SIG-M5 treated with dmso at 0.1 percent for 504 hours (cell line): ENCODE measurements around the gene CNST.
A peak's percentile ranks its signal among the peaks of the same experiment; 100 is the strongest.

Experiments
- DNase-seq: peaks from one replicate; lab custom pipeline; 2025; ENCODE audit not compliant: unreplicated experiment; lab: John Stamatoyannopoulos, UW

CNST gene

DNA sequence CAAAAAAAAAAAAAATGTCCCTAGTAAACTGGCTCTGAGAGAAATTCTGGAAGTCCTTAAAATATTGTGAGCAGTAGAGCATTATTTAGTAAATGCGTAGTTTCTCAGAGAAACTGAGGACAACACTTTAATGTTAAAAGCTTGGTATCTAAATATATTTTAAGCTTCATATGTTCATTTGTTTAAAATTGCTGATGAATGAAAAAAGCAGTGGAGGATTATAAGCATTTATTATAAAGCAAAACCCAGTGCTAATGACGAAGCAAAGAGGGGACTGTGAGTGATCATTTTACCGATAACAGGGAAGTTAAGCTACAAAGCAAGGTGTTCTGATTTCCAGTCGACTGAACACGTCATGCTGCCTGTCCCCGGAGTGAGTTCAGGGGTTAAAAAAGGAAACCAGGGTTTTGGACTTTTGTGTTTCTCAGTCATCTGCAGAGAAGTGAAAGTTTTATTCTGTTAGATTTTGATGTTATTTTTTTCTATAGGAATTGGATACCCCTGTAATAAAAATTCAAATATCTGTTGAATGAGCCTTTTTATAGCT, 93.4 kb downstream of the CNST start:
- DNase-seq: no peak

DNA sequence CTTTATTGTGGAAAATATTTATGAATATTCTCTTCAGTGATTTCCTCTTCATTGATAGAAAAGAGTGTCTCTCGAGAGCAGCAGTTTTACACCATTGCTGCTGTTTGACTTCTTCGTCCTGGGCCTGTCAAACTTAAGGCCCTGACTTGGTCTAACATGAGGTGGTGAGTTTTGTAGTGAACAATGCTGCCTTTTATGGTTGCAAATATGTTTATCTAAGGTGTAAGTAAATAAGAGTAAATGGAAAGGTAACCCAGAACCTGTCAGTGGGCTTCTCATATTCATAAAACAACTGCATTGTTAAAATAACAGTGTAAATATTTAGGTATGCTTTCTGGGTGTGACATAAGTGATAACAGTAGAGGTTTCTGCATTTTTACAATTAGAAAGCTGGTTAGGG, 95.2 kb downstream of the CNST start:
- no peak for DNase-seq

DNA sequence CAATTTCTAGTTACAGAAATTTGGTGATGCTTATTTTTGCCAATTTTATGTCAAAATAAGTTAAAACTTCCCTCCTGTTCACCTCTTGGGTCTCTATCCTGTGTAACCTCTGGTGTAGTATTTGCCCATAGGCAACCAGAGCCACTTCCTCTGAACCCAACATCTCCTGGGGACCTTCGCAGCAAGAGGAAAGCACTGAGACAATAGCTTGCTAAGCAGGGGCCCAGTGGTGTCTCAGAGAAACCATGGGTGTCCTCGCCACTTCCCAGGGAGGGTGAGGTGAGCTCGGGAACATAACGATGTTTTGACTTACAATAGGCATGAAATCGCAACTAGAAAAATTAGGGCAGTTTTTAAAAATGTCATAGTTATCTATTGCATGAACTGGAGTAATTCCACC, 101.5 kb downstream of the CNST start:
- no peak for DNase-seq

DNA sequence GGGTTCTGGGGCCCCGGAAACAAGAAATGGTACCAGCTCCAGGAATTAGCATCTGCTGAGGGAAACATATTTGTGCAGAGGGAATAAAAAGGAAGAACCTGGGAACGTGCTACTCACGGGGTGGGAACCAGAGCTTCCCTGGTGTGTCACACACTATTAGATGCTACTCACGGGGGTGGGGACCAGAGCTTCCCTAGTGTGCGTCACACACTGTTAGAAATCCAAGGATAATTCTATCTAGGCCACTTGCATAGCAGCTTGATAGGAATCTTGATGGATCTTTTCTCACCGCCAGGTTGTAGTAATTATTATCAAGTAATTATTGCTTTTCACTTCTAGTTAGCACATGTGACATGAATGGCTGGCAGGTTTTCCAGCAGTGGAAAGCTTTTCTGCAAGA, 103.4 kb downstream of the CNST start:
- no peak for DNase-seq

DNA sequence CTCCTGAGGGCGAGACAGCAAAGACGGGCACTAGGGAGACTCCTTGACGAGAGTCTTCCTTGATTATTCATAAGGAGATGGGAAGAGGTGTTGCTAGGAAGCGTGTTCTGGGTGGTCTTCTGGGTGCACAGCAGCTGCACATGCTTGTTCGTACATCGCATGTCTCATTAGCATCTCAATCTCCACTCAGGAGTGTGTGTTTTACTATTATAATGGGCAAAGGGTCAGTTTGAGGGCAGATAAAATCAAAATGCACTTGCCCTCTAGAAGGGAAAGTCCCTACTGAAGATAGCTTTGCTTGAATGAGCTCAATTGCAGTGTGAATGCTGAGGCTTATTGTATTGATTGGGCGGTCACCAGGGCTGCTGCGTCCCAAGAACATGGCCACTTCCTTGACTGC, 107.8 kb downstream of the CNST start:
- no peak for DNase-seq

DNA sequence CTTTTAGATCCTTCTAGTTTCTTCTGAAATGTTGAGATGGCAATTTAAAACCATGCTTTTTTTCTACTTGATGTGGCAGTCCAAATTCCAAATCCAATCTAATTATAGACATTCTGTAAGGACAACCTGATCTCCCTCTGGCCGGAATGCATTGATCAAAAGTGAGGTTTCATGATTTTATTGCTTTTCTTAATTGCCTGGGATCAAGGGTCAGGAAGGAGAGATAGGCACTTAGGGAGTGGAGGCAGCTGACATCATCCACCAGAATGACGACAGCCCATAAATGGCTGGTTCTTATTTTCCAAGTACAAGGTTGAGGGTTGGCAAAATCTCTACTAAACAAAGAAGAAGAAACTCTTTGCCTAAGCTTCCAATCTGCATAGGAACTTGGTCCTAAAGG, 111.6 kb downstream of the CNST start:
- DNase-seq: no peak

DNA sequence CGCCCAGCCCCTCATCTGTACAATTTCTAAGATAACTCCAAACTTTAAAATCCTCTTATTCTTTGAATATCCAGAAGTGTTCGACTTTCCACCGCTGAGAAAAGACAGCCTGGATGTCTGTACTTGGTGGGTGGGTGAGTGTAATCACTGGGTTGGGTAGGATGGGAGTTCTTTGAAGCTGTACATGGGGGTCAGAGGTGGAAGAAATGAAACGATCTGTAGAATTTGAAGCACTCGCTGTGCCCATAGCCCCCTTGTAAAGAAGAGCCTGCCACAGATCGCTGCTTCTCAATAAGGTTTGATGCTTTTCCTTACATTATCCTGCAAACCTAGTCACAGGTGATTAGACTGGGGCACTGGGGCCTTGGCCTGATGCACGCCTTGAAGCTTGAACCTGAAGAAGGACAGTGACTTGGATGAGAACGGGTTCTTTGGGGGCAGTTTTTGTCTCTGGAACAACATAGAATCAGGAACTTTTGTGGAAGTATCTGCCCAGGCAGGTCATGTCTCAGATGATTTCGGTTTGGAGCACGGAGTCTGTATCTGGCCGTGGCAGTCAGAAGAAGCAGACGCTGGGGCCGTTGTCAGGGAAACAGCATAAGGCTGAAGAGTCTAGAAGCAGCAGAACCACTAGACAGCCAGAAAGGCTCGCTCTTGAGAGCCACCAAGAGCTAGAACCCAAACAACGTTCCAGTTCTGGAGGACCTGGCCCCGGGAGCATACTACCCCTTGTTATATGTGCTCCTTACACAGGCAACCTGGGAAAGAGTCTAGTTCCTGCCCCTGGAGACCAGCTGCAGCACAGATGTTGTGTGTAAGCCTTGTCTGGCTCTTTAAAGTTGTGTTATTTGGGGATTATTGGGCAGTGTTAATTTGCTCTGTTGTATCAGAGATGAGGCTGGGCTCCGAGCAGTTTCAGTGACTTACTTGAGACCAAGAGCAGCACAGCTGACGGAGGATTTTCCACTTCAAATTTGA, 112.8 kb downstream of the CNST start:
- no peak for DNase-seq

DNA sequence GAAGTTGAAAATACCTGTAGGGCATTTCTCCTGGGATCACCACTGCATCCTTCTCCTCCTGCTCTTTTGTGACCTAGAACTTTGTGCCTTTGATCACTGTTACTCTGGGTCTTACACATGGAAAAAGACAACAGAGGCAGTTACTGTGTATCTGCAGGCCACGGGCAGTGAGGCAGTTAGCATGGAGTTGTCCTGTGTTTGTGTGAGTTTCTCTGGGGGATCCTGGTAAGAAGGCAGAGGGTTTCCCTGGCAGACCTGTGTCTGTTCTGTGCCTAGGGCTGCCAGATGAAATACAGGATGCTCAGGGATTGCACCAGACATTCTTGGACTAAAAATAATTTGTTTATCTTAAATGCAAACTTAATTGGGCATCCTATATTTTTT, 113.5 kb downstream of the CNST start:
- DNase-seq: no peak

DNA sequence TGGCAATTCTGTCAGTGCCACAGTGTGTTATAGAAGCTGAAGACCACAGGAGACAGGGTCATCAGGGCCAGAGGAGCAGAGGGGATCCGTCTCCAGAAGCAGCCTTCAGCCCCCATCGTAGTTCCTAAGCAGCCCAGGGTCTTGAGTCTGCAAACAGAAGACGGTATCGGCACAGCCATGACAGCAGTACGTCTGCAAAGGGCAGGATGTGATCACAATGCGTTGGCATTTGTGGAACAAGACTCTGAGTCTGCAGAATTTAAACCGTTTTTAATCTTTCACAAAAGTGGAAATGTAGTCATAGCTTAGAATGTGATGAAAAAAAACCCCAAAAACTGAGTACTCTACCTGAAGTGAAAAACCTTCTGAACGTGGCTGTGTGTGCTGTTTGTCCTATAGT, 113.9 kb downstream of the CNST start:
- no peak for DNase-seq

DNA sequence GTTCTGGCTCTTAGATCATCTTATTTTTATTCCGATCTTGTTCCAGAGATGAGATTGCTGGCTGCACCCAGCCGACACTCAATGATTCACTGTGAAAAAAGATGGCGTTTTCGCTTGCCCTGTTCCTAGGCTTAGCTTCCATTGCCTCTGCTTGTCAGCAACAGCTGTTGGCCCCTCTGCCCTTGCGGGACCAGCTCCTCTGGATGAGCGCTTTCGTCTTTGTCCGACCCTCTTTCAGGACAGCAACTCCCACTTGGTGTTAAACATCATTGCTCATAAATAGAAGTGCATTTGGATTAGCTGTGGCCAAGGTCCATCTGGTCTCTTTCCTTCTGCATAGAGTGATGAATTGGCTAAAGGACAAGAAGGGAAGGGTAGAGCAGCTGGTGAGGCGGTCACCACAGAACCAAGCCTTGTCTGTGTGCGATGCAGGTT, 114.5 kb downstream of the CNST start:
- DNase-seq: no peak

DNA sequence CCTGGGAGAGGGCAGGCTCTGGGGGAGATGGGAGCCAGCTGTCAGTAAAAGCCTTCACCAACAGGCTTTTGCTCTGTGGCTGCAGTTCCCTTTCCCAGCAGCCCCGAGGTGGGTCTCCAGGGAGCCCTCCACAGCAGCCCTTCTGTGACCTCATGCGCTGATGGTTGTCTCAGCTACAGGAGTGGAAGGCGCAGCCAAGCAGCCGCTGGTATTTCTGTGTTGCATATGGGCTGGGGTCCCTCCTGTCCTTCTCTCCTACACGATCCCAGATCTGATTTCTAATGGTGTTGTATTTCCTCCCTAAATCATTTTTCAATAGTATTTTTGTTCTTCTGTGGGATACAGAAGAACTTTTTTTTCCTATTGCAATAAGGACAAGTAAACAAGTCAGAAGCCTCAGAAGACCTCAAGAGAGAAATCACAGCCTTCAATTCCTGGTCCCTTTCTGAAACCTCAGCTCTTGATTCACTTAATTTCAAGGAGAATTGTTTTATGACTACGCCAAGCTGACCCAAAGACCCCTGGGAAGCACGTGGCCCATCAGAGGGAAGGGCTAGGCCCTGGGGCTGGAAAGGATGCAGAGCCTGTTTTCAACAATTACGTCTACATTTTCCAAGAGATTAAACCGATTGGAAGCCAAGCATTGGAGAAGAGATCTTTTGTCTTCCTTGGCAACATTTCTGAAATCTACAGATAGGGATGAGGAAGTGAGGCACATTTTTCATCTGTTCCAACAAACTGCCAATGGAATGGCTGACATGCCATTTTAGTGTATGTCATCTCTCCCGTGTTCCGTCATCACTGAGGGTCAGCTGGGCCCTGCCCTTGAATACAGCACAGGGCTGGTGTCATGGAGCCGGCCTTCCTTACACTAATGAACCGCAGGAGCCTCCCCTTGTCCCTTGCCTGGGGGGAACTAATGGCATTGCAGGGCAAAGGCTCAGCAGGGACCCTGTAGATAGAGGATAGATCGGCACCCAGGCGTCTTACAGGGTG, 115.9 kb downstream of the CNST start:
- no peak for DNase-seq

DNA sequence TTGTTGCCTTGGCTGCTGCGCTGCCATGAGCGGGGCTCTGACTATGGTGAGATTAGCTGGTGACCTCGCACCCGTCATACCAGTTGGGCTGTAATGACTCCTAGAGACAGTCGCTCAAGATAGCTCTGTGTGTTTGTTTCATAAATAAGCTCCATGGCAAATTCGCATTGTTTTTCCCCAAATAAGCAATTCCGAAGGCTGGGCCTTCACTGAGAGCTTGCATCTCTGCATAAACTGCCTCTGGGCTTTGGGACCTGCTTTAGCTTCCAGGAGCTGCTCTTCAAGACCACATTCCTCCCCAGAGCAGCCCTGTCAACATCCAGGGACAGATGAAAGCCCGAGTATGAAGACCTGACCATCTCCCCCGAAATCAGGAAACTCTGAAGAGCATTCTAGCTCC, 117.3 kb downstream of the CNST start:
- DNase-seq: no peak

DNA sequence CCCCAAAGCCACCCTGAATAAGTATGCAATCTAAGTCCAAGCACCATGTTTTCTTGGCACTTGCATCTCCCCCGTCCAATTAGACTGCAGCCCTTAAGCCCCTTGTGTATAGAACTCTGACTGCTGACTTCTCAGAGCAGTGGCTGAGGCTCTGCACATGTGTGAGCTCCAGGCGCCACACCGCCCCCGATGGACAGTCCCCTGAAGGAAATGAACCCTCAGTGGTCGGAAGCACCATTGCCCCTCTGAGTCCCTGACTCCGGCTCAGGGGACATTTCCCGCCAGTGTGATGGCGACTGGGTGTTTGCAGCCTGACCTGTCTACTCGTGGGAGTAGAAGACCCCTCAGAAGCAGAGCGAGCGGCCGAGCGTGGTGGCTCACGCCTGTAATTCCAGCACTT, 120.7 kb downstream of the CNST start:
- DNase-seq: no peak

DNA sequence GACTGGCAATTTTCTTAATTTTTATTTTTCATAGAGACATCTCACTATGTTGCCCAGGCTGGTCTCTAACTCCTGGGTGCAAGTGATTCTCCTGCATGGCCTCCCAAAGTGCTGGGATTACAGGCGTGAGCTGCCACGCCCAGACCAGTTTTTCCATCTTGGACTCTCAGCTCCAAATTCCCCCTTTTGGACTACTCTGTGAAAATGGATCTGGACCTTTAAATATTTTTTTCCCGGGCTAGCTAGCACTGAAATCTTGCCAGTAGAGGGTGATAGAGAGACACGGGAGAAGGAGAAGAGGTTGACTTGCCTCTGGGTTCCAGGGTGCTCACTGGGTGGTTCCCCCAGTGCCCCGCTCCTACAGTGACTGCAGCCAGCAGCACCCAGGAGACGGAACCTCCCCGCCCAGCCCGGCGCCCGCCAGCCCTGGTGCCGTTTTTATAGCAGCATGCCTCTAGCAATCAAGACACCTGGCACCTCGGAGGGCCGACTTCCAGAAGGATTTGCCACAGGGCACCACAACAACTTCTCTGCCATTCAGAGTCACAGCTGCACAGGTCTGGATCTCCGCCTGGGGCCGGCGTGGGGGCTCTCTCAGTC, 123.3 kb downstream of the CNST start:
- DNase-seq: peak; percentile 94

DNA sequence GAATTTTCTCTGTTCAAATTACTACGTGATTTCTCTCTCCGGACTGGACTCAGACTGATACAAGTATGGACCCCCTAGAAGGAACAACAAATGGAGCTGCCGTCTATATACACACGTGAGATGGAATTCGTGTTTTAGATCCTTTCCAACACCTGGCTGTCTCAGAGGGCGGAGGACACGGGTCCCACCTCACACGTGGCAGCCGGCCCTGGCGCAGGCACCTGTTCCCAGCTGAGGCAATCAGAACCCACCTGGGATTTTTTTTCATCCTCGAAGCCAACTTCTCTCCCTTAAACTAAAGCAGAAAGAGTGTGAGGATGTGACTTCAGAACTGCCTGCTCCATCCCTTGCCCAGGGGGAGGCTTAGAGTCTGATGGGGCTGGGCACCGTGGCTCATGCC, 123.8 kb downstream of the CNST start:
- DNase-seq: no peak

DNA sequence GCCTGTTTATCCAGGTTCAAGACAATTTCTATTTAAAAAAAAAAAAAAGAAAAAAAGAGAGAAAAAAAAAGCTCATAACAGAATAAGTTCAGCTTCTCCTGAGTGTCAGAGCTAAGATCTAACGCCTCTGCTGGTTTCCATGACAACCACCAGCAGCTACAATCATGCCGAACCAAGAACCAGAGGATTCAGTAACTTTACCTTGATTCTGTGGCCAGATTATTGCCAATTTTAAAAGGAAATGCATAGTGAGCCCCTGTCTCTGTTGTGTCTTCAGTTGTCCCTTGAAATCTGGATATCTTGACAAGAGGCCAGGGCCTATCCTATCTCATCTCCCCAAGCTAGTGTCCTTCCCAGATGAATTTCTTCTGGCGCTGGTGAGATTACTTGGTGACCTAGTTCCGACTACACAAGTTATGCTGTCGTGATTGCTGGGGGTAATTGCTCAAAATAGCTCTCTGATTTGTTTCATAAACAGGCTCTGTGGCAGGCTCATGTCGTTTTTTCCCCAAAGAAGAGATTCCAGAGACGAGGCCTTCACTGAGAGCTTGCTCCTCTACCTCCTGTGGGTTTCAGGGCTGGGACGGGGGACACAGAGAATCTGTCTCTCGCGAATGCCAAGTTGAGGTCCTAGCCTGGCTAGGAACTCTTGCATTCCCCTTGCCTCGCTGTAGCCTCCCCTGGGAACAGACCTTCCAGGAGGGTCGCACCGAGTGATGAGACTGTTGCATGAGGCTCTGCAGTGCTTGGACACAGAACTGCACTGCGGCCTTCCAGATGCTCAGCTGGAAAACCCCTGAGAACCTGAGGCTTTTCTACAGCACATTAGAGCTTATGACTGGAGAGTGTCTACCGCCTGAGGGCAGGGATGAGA, 125.6 kb downstream of the CNST start:
- DNase-seq: no peak

DNA sequence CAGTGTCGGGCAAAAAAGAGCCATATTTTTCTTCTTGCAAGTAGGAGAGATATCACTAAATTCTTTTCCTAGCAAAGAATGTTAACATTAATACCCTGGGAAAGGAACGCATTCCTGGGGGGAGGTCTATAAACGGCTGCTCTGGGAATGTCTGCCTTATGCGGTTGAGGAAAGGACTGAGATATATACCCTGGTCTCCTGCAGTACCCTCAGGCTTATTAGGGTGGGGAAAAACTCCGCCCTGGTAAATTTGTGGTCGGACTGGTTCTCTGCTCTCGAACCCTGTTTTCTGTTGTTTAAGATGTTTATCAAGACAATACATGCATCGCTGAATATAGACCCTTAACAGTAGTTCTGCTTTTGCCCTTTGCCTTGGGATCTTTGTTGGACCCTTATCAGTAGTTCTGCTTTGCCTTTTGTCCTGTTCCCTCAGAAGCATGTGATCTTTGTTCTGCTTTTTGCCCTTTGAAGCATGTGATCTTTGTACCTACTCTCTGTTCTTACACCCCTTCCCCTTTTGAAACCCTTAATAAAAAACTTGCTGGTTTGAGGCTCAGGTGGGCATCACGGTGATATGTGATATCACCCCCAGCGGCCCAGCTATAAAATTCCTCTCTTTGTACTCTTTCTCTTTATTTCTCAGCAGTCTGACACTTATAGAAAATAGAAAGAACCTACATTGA, 128.1 kb downstream of the CNST start:
- DNase-seq: peak; percentile 33

DNA sequence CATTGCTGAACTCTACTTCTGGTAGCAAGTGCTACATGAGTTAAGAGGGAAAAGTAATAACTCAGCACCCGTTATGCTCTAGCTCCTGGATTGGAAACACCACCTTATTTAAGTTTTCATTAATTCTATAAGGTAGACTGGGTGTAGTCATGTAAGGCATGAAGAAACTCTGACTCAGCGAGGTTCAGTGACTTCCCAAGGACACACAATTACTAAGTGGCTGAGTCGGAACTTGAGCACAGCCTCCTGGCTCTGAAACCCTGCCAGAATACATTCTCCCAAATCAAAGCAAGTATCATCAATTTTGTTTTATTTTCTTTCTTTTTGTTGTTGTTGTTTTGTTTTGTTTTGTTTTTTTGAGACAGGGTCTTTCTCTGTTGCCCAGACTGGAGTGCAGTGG, 128.9 kb downstream of the CNST start:
- DNase-seq: no peak

DNA sequence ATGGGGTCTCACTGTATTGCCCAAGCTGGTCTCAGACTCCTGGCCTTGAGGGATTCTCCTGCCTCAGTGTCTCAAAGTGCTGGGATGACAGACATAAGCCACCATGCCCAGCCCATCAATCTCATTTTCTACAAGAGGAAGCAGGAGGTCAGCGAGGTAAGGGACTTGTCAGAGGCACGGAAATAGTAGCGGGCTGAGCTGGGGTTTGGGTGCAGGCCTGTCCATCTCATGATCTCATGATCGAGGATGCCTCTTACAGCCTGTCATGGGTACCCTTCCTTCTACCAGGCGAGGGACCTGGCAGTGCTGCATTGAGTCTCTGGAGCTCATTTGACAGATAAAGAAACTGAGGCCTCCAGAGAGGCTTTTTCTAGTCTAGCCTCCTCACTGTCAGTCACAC, 129.4 kb downstream of the CNST start:
- no peak for DNase-seq
